DND-41 (cell line): Measurements from ENCODE around the gene TRAIP.

Source experiments
- CTCF ChIP-seq: IDR thresholded peaks from 2 replicates; pipeline ENCODE4 v1.5.1; 2012; ENCODE audit warnings: borderline replicate concordance, low read length, moderate library complexity, mild to moderate bottlenecking; ENCODE audit not compliant: poor library complexity, severe bottlenecking; ENCODE audit errors: extremely low read depth
- EZH2 ChIP-seq: IDR thresholded peaks from 3 replicates; pipeline ENCODE4 v1.6.1; 2012; ENCODE audit warnings: borderline replicate concordance, low read depth, mild to moderate bottlenecking, moderate library complexity, low read length, inconsistent platforms; ENCODE audit not compliant: severe bottlenecking

GRCh38 chr3:49901366-49902339 lies 45.3 kb upstream of the TRAIP start:
- TF ChIP-seq EZH2 (no peak), CTCF (no peak)
